Duodenal mucosa (tissue), 2 donors: ENCODE measurements around the gene RAB11FIP4.

Source experiments
- H3K27ac ChIP-seq: one replicate; pipeline ENCODE4 v1.7.0; 2013; ENCODE audit warnings: low read depth, low read length
- H3K27me3 ChIP-seq, 2 donors: one replicate each; pipeline ENCODE4 v1.7.0; 2013; ENCODE audit warnings: low read length in 2 of 2, control low read depth in 1 of 2; ENCODE audit not compliant: insufficient read depth in 2 of 2, control insufficient read depth in 1 of 2
- H3K36me3 ChIP-seq, 2 donors: one replicate each; pipeline ENCODE4 v1.7.0; 2013; ENCODE audit warnings: low read length in 2 of 2, control low read depth in 1 of 2; ENCODE audit not compliant: insufficient read depth in 2 of 2, control insufficient read depth in 1 of 2
- H3K4me1 ChIP-seq, 2 donors: one replicate each; pipeline ENCODE4 v1.7.0; 2013; ENCODE audit warnings: low read length in 2 of 2, control low read depth in 1 of 2; ENCODE audit not compliant: insufficient read depth in 2 of 2, control insufficient read depth in 1 of 2
- H3K4me3 ChIP-seq, 2 donors: one replicate each; pipeline ENCODE4 v1.7.0; 2013; ENCODE audit warnings: low read length in 2 of 2, low read depth in 1 of 2
- H3K9ac ChIP-seq, 2 donors: one replicate each; pipeline ENCODE4 v1.7.0; 2013; ENCODE audit warnings: low read length in 2 of 2, low read depth in 1 of 2
- H3K9me3 ChIP-seq, 2 donors: one replicate each; pipeline ENCODE4 v1.7.0; 2013; ENCODE audit warnings: low read length in 2 of 2, control low read depth in 1 of 2; ENCODE audit not compliant: control insufficient read depth in 1 of 2

RAB11FIP4 gene

GRCh38 chr17:31564291-31564690, 172.8 kb downstream of the RAB11FIP4 start:
- H3K4me3 ChIP-seq = no peak overlapping the region
- H3K27me3 ChIP-seq = no peaks in the 10 kb centered on the region
- peaks cover 28% of the 10 kb centered on the region in 2 donors for H3K4me1 ChIP-seq

GRCh38 chr17:31564883-31565301, 173.4 kb downstream of the RAB11FIP4 start:
- Histone ChIP-seq H3K27ac (no peak overlapping the region), H3K36me3 (no peaks in the 10 kb centered on the region), H3K27me3 (no peaks in the 10 kb centered on the region), H3K9me3 (no peaks in the 10 kb centered on the region), H3K9ac (no peak overlapping the region), H3K4me3 (no peak overlapping the region), H3K4me1 (peaks cover 25 to 28% of the 10 kb centered on the region in 2 donors)

More at GRCh38 chr17:31564291-31564690, 172.8 kb downstream of the RAB11FIP4 start:
- Histone ChIP-seq H3K27ac (no peak overlapping the region), H3K9ac (no peak overlapping the region), H3K36me3 (no peaks in the 10 kb centered on the region), H3K9me3 (no peaks in the 10 kb centered on the region)

GRCh38 chr17:31565652-31566051, 174.2 kb downstream of the RAB11FIP4 start:
- H3K27ac ChIP-seq = no peak overlapping the region
- H3K27me3 ChIP-seq = no peaks in the 10 kb centered on the region
- peaks cover 22 to 25% of the 10 kb centered on the region in 2 donors for H3K4me1 ChIP-seq
- H3K36me3 ChIP-seq = no peaks in the 10 kb centered on the region
- H3K4me3 ChIP-seq = no peak overlapping the region
- no peak overlapping the region for H3K9ac ChIP-seq
- H3K9me3 ChIP-seq = no peaks in the 10 kb centered on the region

- Histone ChIP-seq H3K4me1 (peaks cover 14 to 17% of the 10 kb centered on the region in 2 donors), H3K4me3 (no peak overlapping the region), H3K36me3 (no peaks in the 10 kb centered on the region), H3K27ac (no peak overlapping the region), H3K9me3 (no peaks in the 10 kb centered on the region), H3K27me3 (no peaks in the 10 kb centered on the region), H3K9ac (no peak overlapping the region)
Measured at GRCh38 chr17:31566247-31566991, 174.9 kb downstream of the RAB11FIP4 start.

GRCh38 chr17:31566992-31567373, 175.5 kb downstream of the RAB11FIP4 start:
- Histone ChIP-seq H3K9me3 (no peaks in the 10 kb centered on the region), H3K4me1 (peaks cover 8 to 12% of the 10 kb centered on the region in 2 donors), H3K27me3 (no peaks in the 10 kb centered on the region), H3K36me3 (no peaks in the 10 kb centered on the region), H3K4me3 (no peak overlapping the region), H3K27ac (no peak overlapping the region), H3K9ac (no peak overlapping the region)

GRCh38 chr17:31568121-31568520, 176.6 kb downstream of the RAB11FIP4 start:
- no peak overlapping the region for H3K27ac ChIP-seq
- H3K9me3 ChIP-seq = no peaks in the 10 kb centered on the region
- peaks cover 4 to 10% of the 10 kb centered on the region in 2 donors for H3K4me1 ChIP-seq
- peak overlapping the region in 1 of 2 donors; percentile 17 for H3K4me3 ChIP-seq
- no peaks in the 10 kb centered on the region for H3K27me3 ChIP-seq
- no peaks in the 10 kb centered on the region for H3K36me3 ChIP-seq
- peak overlapping the region in 1 of 2 donors; percentile 13 for H3K9ac ChIP-seq

GRCh38 chr17:31568539-31568938, 177.1 kb downstream of the RAB11FIP4 start:
- H3K27ac ChIP-seq = no peak overlapping the region
- H3K9me3 ChIP-seq = no peaks in the 10 kb centered on the region
- no peak overlapping the region for H3K4me3 ChIP-seq
- no peaks in the 10 kb centered on the region for H3K36me3 ChIP-seq
- no peaks in the 10 kb centered on the region for H3K27me3 ChIP-seq
- peaks cover 4 to 10% of the 10 kb centered on the region in 2 donors for H3K4me1 ChIP-seq
- no peak overlapping the region for H3K9ac ChIP-seq

GRCh38 chr17:31570231-31570630, 178.8 kb downstream of the RAB11FIP4 start:
- H3K4me1 ChIP-seq = peaks cover 4 to 10% of the 10 kb centered on the region in 2 donors
- no peak overlapping the region for H3K4me3 ChIP-seq
- no peak overlapping the region for H3K27ac ChIP-seq
- H3K27me3 ChIP-seq = no peaks in the 10 kb centered on the region
- no peaks in the 10 kb centered on the region for H3K9me3 ChIP-seq
- H3K36me3 ChIP-seq = no peaks in the 10 kb centered on the region
- no peak overlapping the region for H3K9ac ChIP-seq

- no peak overlapping the region for H3K9ac ChIP-seq
- no peaks in the 10 kb centered on the region for H3K27me3 ChIP-seq
- no peaks in the 10 kb centered on the region for H3K9me3 ChIP-seq
- no peaks in the 10 kb centered on the region for H3K36me3 ChIP-seq
- no peak overlapping the region for H3K4me3 ChIP-seq
- H3K27ac ChIP-seq = no peak overlapping the region
- H3K4me1 ChIP-seq = peaks cover 0 to 6% of the 10 kb centered on the region in 2 donors
Measured at GRCh38 chr17:31570951-31571892, 179.7 kb downstream of the RAB11FIP4 start.

GRCh38 chr17:31572341-31572740, 180.9 kb downstream of the RAB11FIP4 start:
- H3K36me3 ChIP-seq = no peaks in the 10 kb centered on the region
- H3K27ac ChIP-seq = no peak overlapping the region
- no peak overlapping the region for H3K4me3 ChIP-seq
- H3K4me1 ChIP-seq = peaks cover 0 to 6% of the 10 kb centered on the region in 2 donors
- no peaks in the 10 kb centered on the region for H3K27me3 ChIP-seq
- H3K9ac ChIP-seq = no peak overlapping the region
- no peaks in the 10 kb centered on the region for H3K9me3 ChIP-seq
